Measurements from ENCODE around the gene ZC3HAV1.

Gene ZC3HAV1

DNA sequence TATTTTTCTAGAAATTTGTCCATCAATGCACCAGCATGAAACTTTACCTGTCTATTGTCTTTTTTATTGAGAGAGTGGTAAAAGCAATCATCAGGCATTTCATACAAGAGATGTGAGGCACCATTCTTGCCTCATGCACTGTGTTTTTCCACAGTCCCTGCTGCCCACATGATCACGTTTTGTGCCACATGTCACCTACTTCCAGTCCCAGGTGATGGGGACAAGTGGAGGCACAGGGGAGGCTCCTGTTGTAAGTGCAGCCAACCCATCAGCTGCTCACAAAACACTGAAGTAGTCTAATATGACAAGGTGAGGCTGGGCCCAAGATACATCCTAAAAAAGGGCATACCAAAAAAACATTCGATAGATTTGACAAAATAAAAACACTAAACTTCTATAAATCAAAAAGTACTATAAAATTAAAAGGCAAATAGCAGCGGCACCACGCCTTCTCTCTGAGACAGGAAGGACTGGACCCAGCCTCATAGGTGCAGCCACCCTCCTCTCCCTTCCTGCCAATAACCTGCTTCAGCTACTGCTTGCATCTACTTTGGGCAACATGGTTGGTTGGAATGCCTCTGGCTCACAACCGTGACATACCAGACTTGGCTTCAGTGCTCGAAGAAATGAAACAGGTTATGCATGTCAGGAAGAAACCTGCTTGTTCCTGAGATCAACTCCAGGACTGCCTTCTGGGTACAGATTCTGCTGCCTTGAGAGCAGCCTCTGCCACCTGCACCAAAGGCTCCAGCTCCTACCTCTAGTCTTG lies 76.0 kb downstream of the ZC3HAV1 start:
- H4K20me1 ChIP-seq (ENCODE audit: insufficient read depth, low read length): no peaks in the 10 kb centered on the region
- no peak overlapping the region for H3K9ac ChIP-seq (ENCODE audit: low read length)
- H3K79me2 ChIP-seq (ENCODE audit: low read length): no peaks in the 10 kb centered on the region
- H3K27me3 ChIP-seq (replicated peaks; ENCODE audit: insufficient read depth, low read length): no peaks in the 10 kb centered on the region
- TF ChIP-seq EZH2phosphoT487 (IDR thresholded peaks at IDR 0.05; ENCODE audit: low read length): no peak
- TF ChIP-seq EZH2 (optimal IDR thresholded peaks at IDR 0.05; ENCODE audit: low read depth, low read length): no peak
- TF ChIP-seq, protein P1, sequence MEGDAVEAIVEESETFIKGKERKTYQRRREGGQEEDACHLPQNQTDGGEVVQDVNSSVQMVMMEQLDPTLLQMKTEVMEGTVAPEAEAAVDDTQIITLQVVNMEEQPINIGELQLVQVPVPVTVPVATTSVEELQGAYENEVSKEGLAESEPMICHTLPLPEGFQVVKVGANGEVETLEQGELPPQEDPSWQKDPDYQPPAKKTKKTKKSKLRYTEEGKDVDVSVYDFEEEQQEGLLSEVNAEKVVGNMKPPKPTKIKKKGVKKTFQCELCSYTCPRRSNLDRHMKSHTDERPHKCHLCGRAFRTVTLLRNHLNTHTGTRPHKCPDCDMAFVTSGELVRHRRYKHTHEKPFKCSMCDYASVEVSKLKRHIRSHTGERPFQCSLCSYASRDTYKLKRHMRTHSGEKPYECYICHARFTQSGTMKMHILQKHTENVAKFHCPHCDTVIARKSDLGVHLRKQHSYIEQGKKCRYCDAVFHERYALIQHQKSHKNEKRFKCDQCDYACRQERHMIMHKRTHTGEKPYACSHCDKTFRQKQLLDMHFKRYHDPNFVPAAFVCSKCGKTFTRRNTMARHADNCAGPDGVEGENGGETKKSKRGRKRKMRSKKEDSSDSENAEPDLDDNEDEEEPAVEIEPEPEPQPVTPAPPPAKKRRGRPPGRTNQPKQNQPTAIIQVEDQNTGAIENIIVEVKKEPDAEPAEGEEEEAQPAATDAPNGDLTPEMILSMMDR (IDR thresholded peaks at IDR 0.05; ENCODE audit: low read length): no peak
- H3K9me3 ChIP-seq (replicated peaks; ENCODE audit: insufficient read depth, low read length): no peaks in the 10 kb centered on the region
- H3K9me2 ChIP-seq (replicated peaks; ENCODE audit: insufficient read depth, low read length): no peaks in the 10 kb centered on the region
- DNase-seq: no peak
- H3F3A ChIP-seq (ENCODE audit: insufficient read depth, low read length): no peaks in the 10 kb centered on the region
- no peak overlapping the region for H3K4me2 ChIP-seq (ENCODE audit: low read depth, low read length)
- H2AFZ ChIP-seq (ENCODE audit: low read length): no peak overlapping the region
- H3K4me3 ChIP-seq (ENCODE audit: low read length): no peak overlapping the region
- H3K27ac ChIP-seq (ENCODE audit: low read length): no peak overlapping the region
- no peaks in the 10 kb centered on the region for H3K4me1 ChIP-seq (ENCODE audit: low read length)
- no peaks in the 10 kb centered on the region for H3K36me3 ChIP-seq (replicated peaks; ENCODE audit: insufficient read depth, low read length)

DNA sequence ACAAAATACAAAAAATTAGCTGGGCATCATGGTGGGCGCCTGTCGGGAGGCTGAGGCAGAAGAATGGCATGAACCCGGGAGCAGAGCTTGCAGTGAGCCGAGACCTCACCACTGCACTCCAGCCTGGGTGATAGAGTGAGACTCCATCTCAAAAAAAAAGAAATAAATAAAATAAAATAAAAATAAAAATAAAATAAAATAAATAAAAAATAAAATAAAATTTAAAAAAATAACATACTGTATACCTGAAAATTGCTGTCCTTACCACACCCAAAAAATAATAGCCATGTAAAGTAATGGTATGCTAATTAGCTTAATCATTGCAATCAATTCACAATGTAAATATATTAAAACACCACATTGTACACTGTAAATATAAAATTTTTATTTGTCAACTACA lies 77.0 kb downstream of the ZC3HAV1 start:
- H3K79me2 ChIP-seq (ENCODE audit: low read length): no peaks in the 10 kb centered on the region
- H3K36me3 ChIP-seq (replicated peaks; ENCODE audit: insufficient read depth, low read length): no peaks in the 10 kb centered on the region
- no peak overlapping the region for H3K27ac ChIP-seq (ENCODE audit: low read length)
- no peak overlapping the region for H3K4me2 ChIP-seq (ENCODE audit: low read depth, low read length)
- no peak overlapping the region for H3K4me3 ChIP-seq (ENCODE audit: low read length)
- no peaks in the 10 kb centered on the region for H3K9me3 ChIP-seq (replicated peaks; ENCODE audit: insufficient read depth, low read length)
- no peak overlapping the region for H3K9ac ChIP-seq (ENCODE audit: low read length)
- no peaks in the 10 kb centered on the region for H3K9me2 ChIP-seq (replicated peaks; ENCODE audit: insufficient read depth, low read length)
- no peaks in the 10 kb centered on the region for H3F3A ChIP-seq (ENCODE audit: insufficient read depth, low read length)
- DNase-seq: no peak
- TF ChIP-seq, protein P1 (IDR thresholded peaks at IDR 0.05; ENCODE audit: low read length): no peak
- no peak for TF ChIP-seq EZH2phosphoT487 (IDR thresholded peaks at IDR 0.05; ENCODE audit: low read length)
- no peak for TF ChIP-seq EZH2 (optimal IDR thresholded peaks at IDR 0.05; ENCODE audit: low read depth, low read length)
- H2AFZ ChIP-seq (ENCODE audit: low read length): no peak overlapping the region
- H3K27me3 ChIP-seq (replicated peaks; ENCODE audit: insufficient read depth, low read length): no peaks in the 10 kb centered on the region
- H4K20me1 ChIP-seq (ENCODE audit: insufficient read depth, low read length): no peaks in the 10 kb centered on the region
- H3K4me1 ChIP-seq (ENCODE audit: low read length): no peaks in the 10 kb centered on the region

DNA sequence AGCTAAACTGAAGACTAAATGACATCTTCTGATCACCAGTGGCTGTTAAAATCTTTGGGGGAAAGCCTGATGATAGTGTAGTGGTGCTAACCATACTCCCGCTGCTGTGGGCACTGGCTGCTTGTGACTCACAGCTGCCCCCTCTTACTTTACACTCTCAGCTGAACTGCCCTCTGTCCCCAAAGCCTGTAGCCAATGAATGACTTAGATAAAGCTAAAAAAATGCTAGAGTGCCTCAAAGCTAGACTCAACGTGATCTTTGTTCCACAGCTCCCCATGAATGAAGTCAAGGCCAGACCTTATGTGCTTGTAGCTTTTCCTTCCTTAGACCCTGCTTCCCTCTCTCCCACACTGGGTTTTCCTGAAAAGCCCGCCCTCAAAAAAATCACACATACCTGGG lies 80.2 kb downstream of the ZC3HAV1 start:
- Histone ChIP-seq H3K4me2 (ENCODE audit: low read depth, low read length) (no peak overlapping the region), H3K9me3 (replicated peaks; ENCODE audit: insufficient read depth, low read length) (no peaks in the 10 kb centered on the region), H3K4me1 (ENCODE audit: low read length) (no peaks in the 10 kb centered on the region), H2AFZ (ENCODE audit: low read length) (no peak overlapping the region), H3K9ac (ENCODE audit: low read length) (no peak overlapping the region), H3F3A (ENCODE audit: insufficient read depth, low read length) (no peaks in the 10 kb centered on the region), H3K27ac (ENCODE audit: low read length) (no peak overlapping the region), H3K27me3 (replicated peaks; ENCODE audit: insufficient read depth, low read length) (no peaks in the 10 kb centered on the region), H3K4me3 (ENCODE audit: low read length) (no peak overlapping the region), H3K36me3 (replicated peaks; ENCODE audit: insufficient read depth, low read length) (no peaks in the 10 kb centered on the region), H4K20me1 (ENCODE audit: insufficient read depth, low read length) (no peaks in the 10 kb centered on the region), H3K9me2 (replicated peaks; ENCODE audit: insufficient read depth, low read length) (no peaks in the 10 kb centered on the region), H3K79me2 (ENCODE audit: low read length) (no peaks in the 10 kb centered on the region)
- DNase-seq: no peak
- TF ChIP-seq EZH2phosphoT487 (IDR thresholded peaks at IDR 0.05; ENCODE audit: low read length) (no peak), EZH2 (optimal IDR thresholded peaks at IDR 0.05; ENCODE audit: low read depth, low read length) (no peak)
- TF ChIP-seq, protein P1 (IDR thresholded peaks at IDR 0.05; ENCODE audit: low read length): no peak

Measured in MM.1S (cell line).